ENCODE data around the gene DCLK2.

The DCLK2 gene

GRCh38 chr4:150243932-150244331, 165.7 kb downstream of the DCLK2 start:
- no peaks in the 10 kb centered on the region for H3K27me3 Mint-ChIP-seq
- no peaks in the 10 kb centered on the region for H3K9me3 Mint-ChIP-seq
- no peak overlapping the region for H3K27ac Mint-ChIP-seq
- H3K36me3 Mint-ChIP-seq (ENCODE audit: low read depth) = no peaks in the 10 kb centered on the region
- intact Hi-C loops (cut with micrococcal nuclease) = loop anchor here (1.0 to 2.0 kb wide), 2 partner anchors 245 to 264 kb away; no protein-coding TSS in a partner anchor
- H3K4me3 Mint-ChIP-seq = no peak overlapping the region
- no peaks in the 10 kb centered on the region for H3K4me1 Mint-ChIP-seq (ENCODE audit: low read depth)

- Mint-ChIP-seq H3K4me1 (ENCODE audit: low read depth) (no peaks in the 10 kb centered on the region), H3K36me3 (ENCODE audit: low read depth) (no peaks in the 10 kb centered on the region), H3K27ac (no peak overlapping the region), H3K9me3 (no peaks in the 10 kb centered on the region), H3K27me3 (no peaks in the 10 kb centered on the region), H3K4me3 (no peak overlapping the region)
- intact Hi-C loops (cut with micrococcal nuclease) = no loop called here
These were observed 166.4 kb downstream of the DCLK2 start for GRCh38 chr4:150244600-150244999.

- Mint-ChIP-seq H3K4me1 (ENCODE audit: low read depth) (no peaks in the 10 kb centered on the region), H3K27me3 (no peaks in the 10 kb centered on the region), H3K4me3 (no peak overlapping the region), H3K27ac (no peak overlapping the region), H3K36me3 (ENCODE audit: low read depth) (no peaks in the 10 kb centered on the region), H3K9me3 (no peaks in the 10 kb centered on the region)
- intact Hi-C loops (cut with micrococcal nuclease) = no loop called here
These were observed 168.9 kb downstream of the DCLK2 start for GRCh38 chr4:150247184-150247583.

- Mint-ChIP-seq H3K9me3 (no peaks in the 10 kb centered on the region), H3K36me3 (ENCODE audit: low read depth) (no peaks in the 10 kb centered on the region), H3K27ac (no peak overlapping the region), H3K4me3 (no peak overlapping the region), H3K4me1 (ENCODE audit: low read depth) (no peaks in the 10 kb centered on the region), H3K27me3 (no peaks in the 10 kb centered on the region)
- intact Hi-C loops (cut with micrococcal nuclease) = no loop called here
These were observed 169.9 kb downstream of the DCLK2 start for GRCh38 chr4:150248181-150248580.

GRCh38 chr4:150250293-150250997, 172.2 kb downstream of the DCLK2 start:
- Mint-ChIP-seq H3K36me3 (ENCODE audit: low read depth) (no peaks in the 10 kb centered on the region), H3K4me1 (ENCODE audit: low read depth) (peaks cover 11% of the 10 kb centered on the region), H3K4me3 (no peak overlapping the region), H3K27me3 (no peaks in the 10 kb centered on the region), H3K27ac (no peak overlapping the region), H3K9me3 (no peaks in the 10 kb centered on the region)
- intact Hi-C loops (cut with micrococcal nuclease) = no loop called here

- Mint-ChIP-seq H3K27me3 (no peaks in the 10 kb centered on the region), H3K4me3 (no peak overlapping the region), H3K27ac (no peak overlapping the region), H3K36me3 (ENCODE audit: low read depth) (no peaks in the 10 kb centered on the region), H3K9me3 (no peaks in the 10 kb centered on the region), H3K4me1 (ENCODE audit: low read depth) (peaks cover 11% of the 10 kb centered on the region)
- intact Hi-C loops (cut with micrococcal nuclease) = no loop called here
These were observed 172.9 kb downstream of the DCLK2 start for GRCh38 chr4:150250998-150251651.

GRCh38 chr4:150251752-150252190, 173.5 kb downstream of the DCLK2 start:
- intact Hi-C loops (cut with micrococcal nuclease) = no loop called here
- no peaks in the 10 kb centered on the region for H3K9me3 Mint-ChIP-seq
- H3K4me1 Mint-ChIP-seq (ENCODE audit: low read depth) = peaks cover 11% of the 10 kb centered on the region
- H3K4me3 Mint-ChIP-seq = no peak overlapping the region
- no peak overlapping the region for H3K27ac Mint-ChIP-seq
- H3K27me3 Mint-ChIP-seq = no peaks in the 10 kb centered on the region
- no peaks in the 10 kb centered on the region for H3K36me3 Mint-ChIP-seq (ENCODE audit: low read depth)

GRCh38 chr4:150252306-150252705, 174.1 kb downstream of the DCLK2 start:
- intact Hi-C loops (cut with micrococcal nuclease) = no loop called here
- Mint-ChIP-seq H3K27ac (no peak overlapping the region), H3K4me1 (ENCODE audit: low read depth) (peaks cover 11% of the 10 kb centered on the region), H3K9me3 (no peaks in the 10 kb centered on the region), H3K27me3 (no peaks in the 10 kb centered on the region), H3K4me3 (no peak overlapping the region), H3K36me3 (ENCODE audit: low read depth) (no peaks in the 10 kb centered on the region)

GRCh38 chr4:150252741-150253140, 174.5 kb downstream of the DCLK2 start:
- H3K36me3 Mint-ChIP-seq (ENCODE audit: low read depth) = no peaks in the 10 kb centered on the region
- no peak overlapping the region for H3K27ac Mint-ChIP-seq
- H3K9me3 Mint-ChIP-seq = no peaks in the 10 kb centered on the region
- intact Hi-C loops (cut with micrococcal nuclease) = no loop called here
- H3K4me1 Mint-ChIP-seq (ENCODE audit: low read depth) = peaks cover 11% of the 10 kb centered on the region
- no peak overlapping the region for H3K4me3 Mint-ChIP-seq
- no peaks in the 10 kb centered on the region for H3K27me3 Mint-ChIP-seq

GRCh38 chr4:150253416-150253815, 175.2 kb downstream of the DCLK2 start:
- Mint-ChIP-seq H3K9me3 (no peaks in the 10 kb centered on the region), H3K36me3 (ENCODE audit: low read depth) (no peaks in the 10 kb centered on the region), H3K4me1 (ENCODE audit: low read depth) (peaks cover 11% of the 10 kb centered on the region), H3K27me3 (no peaks in the 10 kb centered on the region), H3K4me3 (no peak overlapping the region), H3K27ac (no peak overlapping the region)
- intact Hi-C loops (cut with micrococcal nuclease) = no loop called here

- intact Hi-C loops (cut with micrococcal nuclease) = no loop called here
- H3K4me3 Mint-ChIP-seq = no peak overlapping the region
- H3K9me3 Mint-ChIP-seq = no peaks in the 10 kb centered on the region
- no peaks in the 10 kb centered on the region for H3K27me3 Mint-ChIP-seq
- peaks cover 11% of the 10 kb centered on the region for H3K4me1 Mint-ChIP-seq (ENCODE audit: low read depth)
- H3K27ac Mint-ChIP-seq = no peak overlapping the region
- no peaks in the 10 kb centered on the region for H3K36me3 Mint-ChIP-seq (ENCODE audit: low read depth)
These were observed 175.9 kb downstream of the DCLK2 start for GRCh38 chr4:150253965-150254630.

GRCh38 chr4:150255610-150256224, 177.5 kb downstream of the DCLK2 start:
- Mint-ChIP-seq H3K27me3 (no peaks in the 10 kb centered on the region), H3K9me3 (no peaks in the 10 kb centered on the region), H3K27ac (no peak overlapping the region), H3K4me1 (ENCODE audit: low read depth) (peaks cover 11% of the 10 kb centered on the region), H3K36me3 (ENCODE audit: low read depth) (no peaks in the 10 kb centered on the region), H3K4me3 (no peak overlapping the region)
- intact Hi-C loops (cut with micrococcal nuclease) = no loop called here

- Mint-ChIP-seq H3K4me1 (ENCODE audit: low read depth) (peaks cover 11% of the 10 kb centered on the region), H3K4me3 (no peak overlapping the region), H3K9me3 (no peaks in the 10 kb centered on the region), H3K27me3 (no peaks in the 10 kb centered on the region), H3K36me3 (ENCODE audit: low read depth) (no peaks in the 10 kb centered on the region), H3K27ac (no peak overlapping the region)
- intact Hi-C loops (cut with micrococcal nuclease) = no loop called here
These were observed 178.0 kb downstream of the DCLK2 start for GRCh38 chr4:150256225-150256620.
